Measurements from ENCODE around the gene ITFG1.

ITFG1 gene

GRCh38 chr16:47276522-47276921 lies 184.3 kb downstream of the ITFG1 start:
- H3K4me1 ChIP-seq (ENCODE audit: control insufficient read depth, insufficient read depth, low read length): no peaks in the 10 kb centered on the region
- H3K36me3 ChIP-seq (ENCODE audit: control insufficient read depth, insufficient read depth, low read length, severe bottlenecking): no peaks in the 10 kb centered on the region
- no peaks in the 10 kb centered on the region for H3K9me3 ChIP-seq (ENCODE audit: control insufficient read depth, low read length)
- no peak for DNase-seq (ENCODE audit: low read depth)
- no peak overlapping the region for H3K4me3 ChIP-seq (ENCODE audit: low read length)
- no peaks in the 10 kb centered on the region for H3K27me3 ChIP-seq (replicated peaks; ENCODE audit: control insufficient read depth, insufficient read depth, low read length)
- H3K9ac ChIP-seq (ENCODE audit: low read length): no peak overlapping the region

GRCh38 chr16:47262938-47263337 lies 197.9 kb downstream of the ITFG1 start:
- no peak overlapping the region for H3K9ac ChIP-seq (ENCODE audit: low read length)
- no peaks in the 10 kb centered on the region for H3K9me3 ChIP-seq (ENCODE audit: control insufficient read depth, low read length)
- no peaks in the 10 kb centered on the region for H3K4me1 ChIP-seq (ENCODE audit: control insufficient read depth, insufficient read depth, low read length)
- H3K27me3 ChIP-seq (replicated peaks; ENCODE audit: control insufficient read depth, insufficient read depth, low read length): no peaks in the 10 kb centered on the region
- H3K4me3 ChIP-seq (ENCODE audit: low read length): no peak overlapping the region
- no peak for DNase-seq (ENCODE audit: low read depth)
- peaks cover 9% of the 10 kb centered on the region for H3K36me3 ChIP-seq (ENCODE audit: control insufficient read depth, insufficient read depth, low read length, severe bottlenecking)

- Histone ChIP-seq H3K27me3 (replicated peaks; ENCODE audit: control insufficient read depth, insufficient read depth, low read length) (no peaks in the 10 kb centered on the region), H3K36me3 (ENCODE audit: control insufficient read depth, insufficient read depth, low read length, severe bottlenecking) (peaks cover 24% of the 10 kb centered on the region), H3K4me3 (ENCODE audit: low read length) (no peak overlapping the region), H3K9me3 (ENCODE audit: control insufficient read depth, low read length) (no peaks in the 10 kb centered on the region), H3K9ac (ENCODE audit: low read length) (no peak overlapping the region), H3K4me1 (ENCODE audit: control insufficient read depth, insufficient read depth, low read length) (no peaks in the 10 kb centered on the region)
- DNase-seq (ENCODE audit: low read depth): no peak
Measured at GRCh38 chr16:47260503-47260902, 200.4 kb downstream of the ITFG1 start.

GRCh38 chr16:47258874-47259461 lies 201.9 kb downstream of the ITFG1 start:
- peaks cover 24% of the 10 kb centered on the region for H3K36me3 ChIP-seq (ENCODE audit: control insufficient read depth, insufficient read depth, low read length, severe bottlenecking)
- DNase-seq (ENCODE audit: low read depth): peak; percentile 10
- H3K4me3 ChIP-seq (ENCODE audit: low read length): no peak overlapping the region
- no peaks in the 10 kb centered on the region for H3K4me1 ChIP-seq (ENCODE audit: control insufficient read depth, insufficient read depth, low read length)
- H3K27me3 ChIP-seq (replicated peaks; ENCODE audit: control insufficient read depth, insufficient read depth, low read length): no peaks in the 10 kb centered on the region
- no peaks in the 10 kb centered on the region for H3K9me3 ChIP-seq (ENCODE audit: control insufficient read depth, low read length)
- no peak overlapping the region for H3K9ac ChIP-seq (ENCODE audit: low read length)

- Histone ChIP-seq H3K27me3 (replicated peaks; ENCODE audit: control insufficient read depth, insufficient read depth, low read length) (no peaks in the 10 kb centered on the region), H3K9me3 (ENCODE audit: control insufficient read depth, low read length) (no peaks in the 10 kb centered on the region), H3K4me3 (ENCODE audit: low read length) (no peak overlapping the region), H3K36me3 (ENCODE audit: control insufficient read depth, insufficient read depth, low read length, severe bottlenecking) (peaks cover 20% of the 10 kb centered on the region), H3K4me1 (ENCODE audit: control insufficient read depth, insufficient read depth, low read length) (no peaks in the 10 kb centered on the region), H3K9ac (ENCODE audit: low read length) (no peak overlapping the region)
- no peak for DNase-seq (ENCODE audit: low read depth)
Measured at GRCh38 chr16:47254756-47255155, 206.1 kb downstream of the ITFG1 start.

- H3K4me3 ChIP-seq (ENCODE audit: low read length): no peak overlapping the region
- H3K36me3 ChIP-seq (ENCODE audit: control insufficient read depth, insufficient read depth, low read length, severe bottlenecking): no peaks in the 10 kb centered on the region
- H3K27me3 ChIP-seq (replicated peaks; ENCODE audit: control insufficient read depth, insufficient read depth, low read length): no peaks in the 10 kb centered on the region
- DNase-seq (ENCODE audit: low read depth): no peak
- H3K4me1 ChIP-seq (ENCODE audit: control insufficient read depth, insufficient read depth, low read length): peaks cover 3% of the 10 kb centered on the region
- no peaks in the 10 kb centered on the region for H3K9me3 ChIP-seq (ENCODE audit: control insufficient read depth, low read length)
- H3K9ac ChIP-seq (ENCODE audit: low read length): no peak overlapping the region
Measured at GRCh38 chr16:47250983-47251382, 209.9 kb downstream of the ITFG1 start.

GRCh38 chr16:47247690-47248089 lies 213.2 kb downstream of the ITFG1 start:
- no peak for DNase-seq (ENCODE audit: low read depth)
- H3K36me3 ChIP-seq (ENCODE audit: control insufficient read depth, insufficient read depth, low read length, severe bottlenecking): no peaks in the 10 kb centered on the region
- peaks cover 3% of the 10 kb centered on the region for H3K4me1 ChIP-seq (ENCODE audit: control insufficient read depth, insufficient read depth, low read length)
- H3K9me3 ChIP-seq (ENCODE audit: control insufficient read depth, low read length): no peaks in the 10 kb centered on the region
- no peaks in the 10 kb centered on the region for H3K27me3 ChIP-seq (replicated peaks; ENCODE audit: control insufficient read depth, insufficient read depth, low read length)
- H3K4me3 ChIP-seq (ENCODE audit: low read length): no peak overlapping the region
- H3K9ac ChIP-seq (ENCODE audit: low read length): no peak overlapping the region

- no peak for DNase-seq (ENCODE audit: low read depth)
- Histone ChIP-seq H3K9me3 (ENCODE audit: control insufficient read depth, low read length) (no peaks in the 10 kb centered on the region), H3K27me3 (replicated peaks; ENCODE audit: control insufficient read depth, insufficient read depth, low read length) (no peaks in the 10 kb centered on the region), H3K9ac (ENCODE audit: low read length) (no peak overlapping the region), H3K36me3 (ENCODE audit: control insufficient read depth, insufficient read depth, low read length, severe bottlenecking) (no peaks in the 10 kb centered on the region), H3K4me1 (ENCODE audit: control insufficient read depth, insufficient read depth, low read length) (no peaks in the 10 kb centered on the region), H3K4me3 (ENCODE audit: low read length) (no peak overlapping the region)
Measured at GRCh38 chr16:47244206-47244605, 216.7 kb downstream of the ITFG1 start.

GRCh38 chr16:47241061-47241460 lies 219.8 kb downstream of the ITFG1 start:
- no peaks in the 10 kb centered on the region for H3K9me3 ChIP-seq (ENCODE audit: control insufficient read depth, low read length)
- H3K9ac ChIP-seq (ENCODE audit: low read length): no peak overlapping the region
- no peak for DNase-seq (ENCODE audit: low read depth)
- no peaks in the 10 kb centered on the region for H3K27me3 ChIP-seq (replicated peaks; ENCODE audit: control insufficient read depth, insufficient read depth, low read length)
- no peaks in the 10 kb centered on the region for H3K4me1 ChIP-seq (ENCODE audit: control insufficient read depth, insufficient read depth, low read length)
- no peak overlapping the region for H3K4me3 ChIP-seq (ENCODE audit: low read length)
- H3K36me3 ChIP-seq (ENCODE audit: control insufficient read depth, insufficient read depth, low read length, severe bottlenecking): peaks cover 6% of the 10 kb centered on the region

- Histone ChIP-seq H3K9me3 (ENCODE audit: control insufficient read depth, low read length) (no peaks in the 10 kb centered on the region), H3K4me1 (ENCODE audit: control insufficient read depth, insufficient read depth, low read length) (no peaks in the 10 kb centered on the region), H3K36me3 (ENCODE audit: control insufficient read depth, insufficient read depth, low read length, severe bottlenecking) (peaks cover 16% of the 10 kb centered on the region), H3K9ac (ENCODE audit: low read length) (no peak overlapping the region), H3K4me3 (ENCODE audit: low read length) (no peak overlapping the region), H3K27me3 (replicated peaks; ENCODE audit: control insufficient read depth, insufficient read depth, low read length) (no peaks in the 10 kb centered on the region)
- DNase-seq (ENCODE audit: low read depth): no peak
Measured at GRCh38 chr16:47236716-47237115, 224.1 kb downstream of the ITFG1 start.

- Histone ChIP-seq H3K9me3 (ENCODE audit: control insufficient read depth, low read length) (no peaks in the 10 kb centered on the region), H3K36me3 (ENCODE audit: control insufficient read depth, insufficient read depth, low read length, severe bottlenecking) (peaks cover 16% of the 10 kb centered on the region), H3K4me3 (ENCODE audit: low read length) (no peak overlapping the region), H3K4me1 (ENCODE audit: control insufficient read depth, insufficient read depth, low read length) (no peaks in the 10 kb centered on the region), H3K9ac (ENCODE audit: low read length) (no peak overlapping the region), H3K27me3 (replicated peaks; ENCODE audit: control insufficient read depth, insufficient read depth, low read length) (no peaks in the 10 kb centered on the region)
- DNase-seq (ENCODE audit: low read depth): no peak
Measured at GRCh38 chr16:47230296-47230695, 230.6 kb downstream of the ITFG1 start.
